Stimulated activated naive CD4-positive, alpha-beta T cell treated with Interleukin-2 at 50 U/mL for 16 hours (primary cell): ENCODE results near the gene MCF2.
"Not testable (repeated sequence)": the region's sequence is repeated elsewhere in the genome, so short reads cannot be mapped to it uniquely, and the experiment has no call there.

ENCODE experiments used
- DNase-seq: peaks from one replicate; lab custom pipeline; 2025; lab: John Stamatoyannopoulos, UW

Gene MCF2, protein sequence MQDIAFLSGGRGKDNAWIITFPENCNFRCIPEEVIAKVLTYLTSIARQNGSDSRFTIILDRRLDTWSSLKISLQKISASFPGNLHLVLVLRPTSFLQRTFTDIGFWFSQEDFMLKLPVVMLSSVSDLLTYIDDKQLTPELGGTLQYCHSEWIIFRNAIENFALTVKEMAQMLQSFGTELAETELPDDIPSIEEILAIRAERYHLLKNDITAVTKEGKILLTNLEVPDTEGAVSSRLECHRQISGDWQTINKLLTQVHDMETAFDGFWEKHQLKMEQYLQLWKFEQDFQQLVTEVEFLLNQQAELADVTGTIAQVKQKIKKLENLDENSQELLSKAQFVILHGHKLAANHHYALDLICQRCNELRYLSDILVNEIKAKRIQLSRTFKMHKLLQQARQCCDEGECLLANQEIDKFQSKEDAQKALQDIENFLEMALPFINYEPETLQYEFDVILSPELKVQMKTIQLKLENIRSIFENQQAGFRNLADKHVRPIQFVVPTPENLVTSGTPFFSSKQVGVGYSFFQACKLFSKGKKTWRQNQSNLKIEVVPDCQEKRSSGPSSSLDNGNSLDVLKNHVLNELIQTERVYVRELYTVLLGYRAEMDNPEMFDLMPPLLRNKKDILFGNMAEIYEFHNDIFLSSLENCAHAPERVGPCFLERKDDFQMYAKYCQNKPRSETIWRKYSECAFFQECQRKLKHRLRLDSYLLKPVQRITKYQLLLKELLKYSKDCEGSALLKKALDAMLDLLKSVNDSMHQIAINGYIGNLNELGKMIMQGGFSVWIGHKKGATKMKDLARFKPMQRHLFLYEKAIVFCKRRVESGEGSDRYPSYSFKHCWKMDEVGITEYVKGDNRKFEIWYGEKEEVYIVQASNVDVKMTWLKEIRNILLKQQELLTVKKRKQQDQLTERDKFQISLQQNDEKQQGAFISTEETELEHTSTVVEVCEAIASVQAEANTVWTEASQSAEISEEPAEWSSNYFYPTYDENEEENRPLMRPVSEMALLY

GRCh38 chrX:139708067-139708466 is at the start of gene MCF2:
TSS of gene MCF2 (minus strand) at chrX:139708167. CDS start at chrX:139651744, 56,423 bp downstream.
- no peak for DNase-seq

DNA sequence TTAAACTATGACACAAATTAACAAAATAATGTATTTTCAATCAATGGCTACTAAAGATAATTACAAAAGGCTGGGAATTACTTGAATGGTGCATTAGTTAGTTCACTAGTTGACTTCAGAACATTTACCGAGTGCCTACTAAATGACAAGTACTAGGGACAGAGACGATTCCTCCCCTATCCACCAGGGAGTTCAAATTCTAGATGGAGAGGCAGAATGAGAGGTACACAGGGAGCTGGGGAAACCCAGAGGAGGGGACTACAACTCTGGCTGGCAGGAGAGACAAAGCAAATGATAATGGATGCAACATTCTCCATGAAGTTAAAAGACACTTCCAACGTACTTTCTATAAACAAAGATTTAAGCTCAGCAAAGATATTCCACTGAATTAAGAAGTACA is 43.1 kb upstream of the MCF2 start:
- DNase-seq: no peak

DNA sequence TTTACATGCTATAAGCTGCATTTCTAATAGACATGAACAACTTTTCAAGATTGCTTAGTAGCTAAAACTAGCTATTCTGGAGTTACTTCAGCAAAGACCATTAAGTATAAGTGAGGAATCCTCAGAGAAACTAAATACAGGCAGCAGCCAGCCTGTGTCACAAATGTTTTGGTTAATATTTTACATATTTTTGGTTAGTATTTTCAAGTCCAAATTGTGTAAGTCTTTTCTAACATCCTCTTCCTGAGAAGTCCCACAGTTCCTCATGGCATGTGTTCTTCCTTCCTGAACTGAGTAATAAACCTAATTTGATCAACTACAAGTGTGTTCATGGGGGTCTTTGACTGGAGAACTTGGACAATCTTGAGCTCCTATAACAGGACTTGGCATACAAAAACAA is 42.4 kb upstream of the MCF2 start:
- DNase-seq: no peak

GRCh38 chrX:139739138-139739537 is 31.2 kb upstream of the MCF2 start:
- DNase-seq: no peak

DNA sequence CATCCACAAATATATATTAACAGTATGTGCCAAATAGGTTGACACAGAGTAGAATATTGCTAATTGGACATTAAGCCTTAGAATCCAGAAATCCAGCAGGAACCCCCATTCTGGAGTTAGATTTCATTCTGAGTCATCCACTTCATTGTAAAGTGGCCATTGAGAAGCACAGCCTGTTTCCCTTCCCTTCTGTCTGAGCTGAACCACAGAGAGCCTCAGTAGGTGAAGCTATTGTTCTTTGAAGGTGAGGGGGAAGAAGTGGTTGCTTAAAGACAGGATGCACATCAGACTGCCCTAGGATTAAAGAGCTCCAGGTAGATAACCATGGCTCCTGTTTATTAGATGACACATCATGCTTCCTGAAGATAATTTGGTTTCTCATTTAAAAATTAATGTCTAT is 30.6 kb upstream of the MCF2 start:
- no peak for DNase-seq

GRCh38 chrX:139736151-139736550 is 28.2 kb upstream of the MCF2 start:
- no peak for DNase-seq

DNA sequence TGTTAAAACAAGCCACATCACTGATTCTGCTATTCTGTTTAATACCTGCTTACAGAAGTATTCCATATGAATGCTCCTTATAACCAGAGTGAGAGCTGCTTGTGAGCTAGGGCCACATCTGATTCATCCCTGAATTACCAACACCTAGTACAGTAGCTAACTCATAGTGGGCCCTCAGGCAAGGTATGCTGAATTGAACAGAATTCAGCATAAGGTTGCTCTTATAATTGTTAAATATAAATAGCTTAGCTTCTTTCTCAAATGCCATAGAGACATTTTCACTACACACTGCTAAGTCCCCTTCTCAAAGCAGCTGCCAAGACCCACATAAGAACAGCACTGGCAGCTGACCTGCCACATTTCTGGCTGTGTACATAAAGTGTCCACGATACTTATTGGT is 27.0 kb upstream of the MCF2 start:
- no peak for DNase-seq

DNA sequence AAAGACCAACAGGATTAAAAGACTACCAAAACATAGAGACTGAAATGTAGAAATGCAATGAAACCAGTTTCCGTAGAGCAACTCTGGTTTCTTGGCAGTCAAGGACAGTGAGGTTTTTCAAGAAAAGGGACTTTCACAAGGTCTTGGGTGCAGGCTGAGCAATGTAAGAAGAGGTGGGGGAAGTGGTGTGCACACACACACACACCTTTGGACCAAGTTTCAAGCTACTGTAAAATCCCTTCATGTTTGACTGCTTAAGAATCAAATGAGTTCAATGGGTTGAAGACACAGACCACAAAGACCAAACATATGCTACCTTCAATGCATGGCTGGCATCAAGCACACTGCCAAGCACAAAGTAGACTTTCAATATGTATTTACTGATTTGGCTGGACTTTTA is 17.8 kb upstream of the MCF2 start:
- DNase-seq: no peak

DNA sequence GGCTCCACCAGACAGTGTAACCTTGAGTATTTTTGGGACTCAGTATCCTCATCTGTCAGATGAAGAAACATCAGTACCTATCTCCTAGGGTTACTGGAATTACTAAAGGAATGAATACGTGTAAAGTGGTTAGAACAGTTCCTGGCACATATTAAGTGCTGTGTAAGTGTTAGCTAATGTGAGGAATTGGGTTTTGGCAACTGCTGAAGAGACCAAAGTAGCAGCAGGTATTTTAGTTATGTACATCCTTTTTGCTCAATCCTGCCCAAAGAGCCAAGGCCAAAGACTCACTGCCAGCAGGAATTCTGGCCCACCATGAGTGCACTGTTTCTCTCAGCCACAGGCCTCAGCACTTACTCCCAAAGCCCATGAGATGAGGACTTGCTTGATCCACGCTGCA is 16.7 kb upstream of the MCF2 start:
- DNase-seq: no peak

DNA sequence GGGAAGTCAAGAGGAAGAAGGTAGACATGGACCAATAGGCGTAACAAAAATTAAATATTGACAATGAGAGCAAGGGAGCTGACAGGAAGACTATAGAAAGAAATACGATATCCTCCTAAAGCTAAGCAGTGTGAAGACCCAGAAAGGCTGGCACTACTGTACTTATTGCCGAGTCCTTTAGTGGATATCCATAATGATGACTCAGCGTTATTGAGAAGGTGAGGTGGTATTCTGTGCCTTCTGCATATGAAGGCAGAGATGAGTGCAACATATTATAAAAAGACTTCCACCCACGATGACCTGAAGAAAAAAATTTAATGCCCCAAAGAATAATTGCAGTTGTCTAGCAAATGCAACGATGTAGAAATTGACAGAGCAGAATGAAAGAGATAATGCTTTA is 13.0 kb upstream of the MCF2 start:
- DNase-seq: no peak

GRCh38 chrX:139720136-139720535 is 12.2 kb upstream of the MCF2 start:
- DNase-seq: no peak

DNA sequence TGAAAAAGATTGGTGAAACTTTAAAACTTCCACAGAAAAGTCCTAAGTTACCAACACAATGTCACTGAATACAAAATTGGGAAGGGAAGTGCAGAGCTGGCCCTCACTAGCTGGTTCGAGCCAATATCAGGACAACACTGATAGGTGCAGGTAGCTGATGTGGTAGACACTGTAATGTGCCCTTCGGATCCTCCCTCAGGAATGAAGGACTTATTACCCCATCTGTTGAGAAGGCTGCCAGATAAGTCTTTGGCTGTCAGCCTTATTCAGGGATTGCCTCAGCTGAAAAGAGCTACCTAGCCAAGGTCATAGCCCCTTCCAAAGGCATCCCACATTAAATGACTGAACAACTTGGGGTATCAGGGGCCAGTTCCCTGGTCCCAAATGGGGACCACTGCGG is 5.3 kb downstream of the MCF2 start:
- no peak for DNase-seq

DNA sequence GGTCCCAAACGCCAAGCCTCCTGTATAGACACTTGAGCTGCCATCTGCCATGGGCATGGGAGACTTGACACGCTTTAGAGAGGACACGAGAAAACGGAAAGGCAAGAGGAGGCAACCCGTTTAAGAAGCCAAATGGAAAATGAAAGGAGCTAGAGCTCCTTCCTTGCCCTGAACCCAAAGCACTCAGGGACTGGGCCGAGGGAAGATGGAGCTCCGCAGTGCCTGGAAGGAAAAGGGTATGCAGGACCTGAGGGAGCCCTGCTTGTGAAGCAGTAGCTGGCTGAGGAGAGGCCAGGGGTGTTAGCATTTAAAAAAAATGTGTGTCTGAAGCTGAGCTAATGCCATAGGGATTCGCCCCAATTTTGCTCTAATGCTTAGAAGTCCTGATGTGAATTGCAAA is 15.1 kb downstream of the MCF2 start:
- no peak for DNase-seq

DNA sequence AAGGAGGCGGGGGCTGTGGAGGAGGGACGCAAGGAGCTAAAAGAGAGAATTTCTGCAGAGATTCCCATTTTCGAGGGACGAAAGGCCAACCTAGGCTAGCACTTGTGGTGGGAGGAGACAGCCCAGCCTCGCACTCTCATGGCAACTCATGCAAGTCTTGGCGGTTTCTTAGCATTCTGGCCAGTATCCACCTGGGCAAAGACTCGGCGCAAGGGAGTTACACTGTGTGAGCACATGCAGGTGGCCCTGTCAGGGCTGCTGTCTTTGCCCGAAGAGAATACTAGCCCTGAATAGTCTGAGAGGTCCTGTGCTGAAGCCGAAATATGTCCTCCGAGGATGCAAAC is 15.5 kb downstream of the MCF2 start:
- no peak for DNase-seq

GRCh38 chrX:139691843-139692505 is 16.0 kb downstream of the MCF2 start:
- no peak for DNase-seq

DNA sequence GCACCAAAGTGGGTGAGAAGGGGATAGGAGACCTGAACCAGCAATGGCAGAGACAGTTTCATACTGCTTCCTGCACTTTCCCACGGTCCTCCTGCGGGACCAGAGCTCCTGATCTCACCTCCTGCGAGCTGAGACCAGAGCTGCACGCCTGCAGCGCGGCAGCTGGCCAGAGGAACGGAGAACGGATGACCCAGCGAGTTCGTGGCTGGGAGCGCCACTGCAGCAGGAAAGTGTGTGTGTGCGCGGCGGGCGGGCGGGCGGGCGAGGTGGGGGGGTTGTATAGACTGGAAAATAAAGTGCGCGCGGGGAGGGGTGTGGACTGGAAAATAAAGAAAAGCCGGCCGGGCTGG is 16.5 kb downstream of the MCF2 start:
- DNase-seq: no peak

GRCh38 chrX:139685175-139685574 is 22.8 kb downstream of the MCF2 start:
- DNase-seq: not testable (repeated sequence)

GRCh38 chrX:139680356-139680755 is 27.6 kb downstream of the MCF2 start:
- DNase-seq: no peak

GRCh38 chrX:139647597-139647996 is 60.4 kb downstream of the MCF2 start:
- DNase-seq: no peak

DNA sequence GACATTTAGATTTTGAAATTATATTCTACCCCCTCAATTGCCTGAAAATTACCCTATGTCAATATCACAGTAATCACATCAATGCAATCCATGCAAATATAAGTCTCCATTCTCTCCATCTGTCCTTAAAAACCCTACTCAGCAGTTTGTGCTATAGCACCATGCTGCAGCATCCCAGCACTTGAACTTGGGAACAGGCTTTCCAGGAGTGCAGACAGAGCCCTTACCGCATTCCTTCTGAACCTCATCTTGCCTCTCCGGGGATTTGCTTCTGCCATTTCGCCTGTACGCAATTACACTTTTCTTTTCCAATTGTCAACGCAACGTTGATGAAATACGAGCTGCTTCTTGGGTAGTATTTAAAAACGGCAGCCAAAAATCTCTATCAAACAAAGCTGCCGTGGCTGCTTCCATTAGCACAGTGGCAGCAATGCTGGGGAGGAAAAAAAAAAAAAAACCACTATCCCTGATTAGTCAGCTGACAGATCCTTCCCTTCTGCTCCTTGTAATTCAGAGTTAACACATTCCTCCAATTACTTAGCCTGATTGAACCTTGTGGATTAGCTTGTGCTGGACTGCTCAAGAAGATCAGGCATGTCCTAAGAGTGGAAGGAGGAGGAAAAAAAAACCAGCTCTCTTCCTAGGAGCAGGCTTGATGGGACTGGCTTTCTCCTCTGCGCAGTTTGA is 65.6 kb downstream of the MCF2 start:
- no peak for DNase-seq

DNA sequence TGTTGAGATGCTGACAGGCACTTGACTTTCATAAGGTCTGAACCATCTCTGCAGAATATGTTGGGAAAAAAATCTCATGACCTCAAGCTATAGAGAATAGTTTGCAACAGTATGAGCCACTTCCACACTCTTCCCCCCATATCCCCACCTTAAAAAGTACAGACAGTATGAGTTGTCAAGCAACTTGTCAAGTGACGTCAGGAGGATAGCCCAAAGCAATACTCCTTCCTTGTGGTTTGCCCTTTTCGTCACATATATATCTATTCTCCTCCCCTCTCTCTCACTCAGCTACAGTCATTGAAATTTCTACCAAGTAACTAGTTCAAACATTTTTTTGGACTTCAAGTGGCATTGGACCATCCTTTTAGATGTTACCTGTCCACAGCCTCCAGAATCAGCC is 67.7 kb downstream of the MCF2 start:
- no peak for DNase-seq

DNA sequence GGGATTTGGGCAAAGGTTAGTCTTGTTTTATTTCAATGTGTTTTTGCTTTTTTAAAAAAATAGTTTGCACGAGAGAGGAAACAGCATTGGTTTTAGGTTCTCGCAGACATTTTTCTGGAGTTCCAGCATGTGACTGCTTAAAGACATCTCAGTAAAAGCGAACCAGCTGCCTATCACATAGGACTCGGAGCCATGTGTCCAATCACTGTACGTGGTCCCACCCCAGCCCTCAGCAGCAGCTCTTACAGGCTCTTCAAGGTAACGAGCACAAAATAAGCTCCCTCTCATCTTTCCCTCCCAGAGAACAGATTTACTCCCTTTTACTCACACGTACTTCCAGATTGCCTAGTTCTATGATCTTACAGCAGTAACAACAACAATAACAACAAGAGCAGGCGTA is 68.7 kb downstream of the MCF2 start:
- no peak for DNase-seq
